Head of caudate nucleus (tissue), 42 donors: ENCODE measurements around the gene ATXN7.

Source experiments
- DNase-seq, 42 donors: peaks; one replicate each; pipeline versions ENCODE4 v3.0.0 to v3.0.0-alpha.2; 2020 to 2021; ENCODE audit warnings: mixed read lengths in 7 of 42
- intact Hi-C: fragments of 100-400 bp; cut with DNase I; formaldehyde crosslinking; loops from one replicate; pipeline ENCODE4 v1.15.0; 2022

ATXN7 gene

GRCh38 chr3:63896332-63897030 lies 32.8 kb downstream of the ATXN7 start:
- intact Hi-C loops, result no loop called here
- no peak for DNase-seq

GRCh38 chr3:63900010-63900409 lies 36.3 kb downstream of the ATXN7 start:
- intact Hi-C loops, result no loop called here

GRCh38 chr3:63900459-63900858 lies 36.8 kb downstream of the ATXN7 start:
- intact Hi-C loops, result no loop called here
- no peak for DNase-seq

More at GRCh38 chr3:63900010-63900409, 36.3 kb downstream of the ATXN7 start:
- DNase-seq, result no peak

GRCh38 chr3:63905731-63906620 lies 42.3 kb downstream of the ATXN7 start:
- no peak for DNase-seq
- intact Hi-C loops, result no loop called here

GRCh38 chr3:63908081-63908736 lies 44.5 kb downstream of the ATXN7 start:
- no peak for DNase-seq
- intact Hi-C loops, result no loop called here

GRCh38 chr3:63908776-63909175 lies 45.1 kb downstream of the ATXN7 start:
- no peak for DNase-seq
- intact Hi-C loops, result no loop called here

- no peak for DNase-seq
- intact Hi-C loops, result no loop called here
These were observed 45.8 kb downstream of the ATXN7 start for GRCh38 chr3:63909431-63909830.

GRCh38 chr3:63910001-63910400 lies 46.3 kb downstream of the ATXN7 start:
- no peak for DNase-seq
- intact Hi-C loops, result loop anchor here (10.0 kb wide), 1 partner anchor 85 kb away; no protein-coding TSS in a partner anchor

- intact Hi-C loops, result loop anchor here (10.0 kb wide), 1 partner anchor 84 kb away; no protein-coding TSS in a partner anchor
These were observed 47.2 kb downstream of the ATXN7 start for GRCh38 chr3:63910891-63911290.

GRCh38 chr3:63911509-63911872 lies 47.8 kb downstream of the ATXN7 start:
- intact Hi-C loops, result loop anchor here (10.0 kb wide), 1 partner anchor 83 kb away; no protein-coding TSS in a partner anchor
- no peak for DNase-seq

More at GRCh38 chr3:63910891-63911290, 47.2 kb downstream of the ATXN7 start:
- no peak for DNase-seq

GRCh38 chr3:63911873-63912767 lies 48.5 kb downstream of the ATXN7 start, which contains the start of gene SCAANT1:
Gene SCAANT1 (minus strand): TSS chr3:63912383.
- peak; percentile 64 to 95 (median 87) for DNase-seq
- intact Hi-C loops, result loop anchor here (2.0 to 10.0 kb wide), 2 partner anchors 49 to 83 kb away; partner anchors contain the start of genes ATXN7 and THOC7

- intact Hi-C loops, result loop anchor here (2.0 to 10.0 kb wide), 2 partner anchors 50 to 82 kb away; partner anchors contain the start of genes ATXN7 and THOC7
- peak in 33 of 42 donors; percentile 8 to 63 (median 28) for DNase-seq
These were observed 49.3 kb downstream of the ATXN7 start for GRCh38 chr3:63912768-63913588.

GRCh38 chr3:63914312-63914711 lies 50.6 kb downstream of the ATXN7 start:
- DNase-seq, result no peak
- intact Hi-C loops, result loop anchor here (10.0 kb wide), 1 partner anchor 80 kb away; no protein-coding TSS in a partner anchor

GRCh38 chr3:63918321-63918720 lies 54.7 kb downstream of the ATXN7 start:
- DNase-seq, result no peak
- intact Hi-C loops, result loop anchor here (10.0 kb wide), 1 partner anchor 76 kb away; no protein-coding TSS in a partner anchor

GRCh38 chr3:63920001-63920400 lies 56.3 kb downstream of the ATXN7 start:
- intact Hi-C loops, result no loop called here
- DNase-seq, result no peak

GRCh38 chr3:63921741-63922482 lies 58.2 kb downstream of the ATXN7 start:
- peak in 19 of 42 donors; percentile 14 to 74 (median 42) for DNase-seq
- intact Hi-C loops, result no loop called here
